HG03354 (cell line): Measurements from ENCODE around the gene NKX2-3.

Experiments
- ATAC-seq: cut with Tn5 transposase; IDR thresholded peaks from one replicate; pipeline ENCODE4 v1.9.1; 2021; ENCODE audit warnings: mild to moderate bottlenecking; ENCODE audit not compliant: unreplicated experiment, poor library complexity, severe bottlenecking

NKX2-3 gene

GRCh38 chr10:99524736-99525380 lies 7.9 kb upstream of the NKX2-3 start:
- ATAC-seq, result no peak

GRCh38 chr10:99525897-99526296 lies 6.8 kb upstream of the NKX2-3 start:
- no peak for ATAC-seq

GRCh38 chr10:99526861-99527504 lies 5.8 kb upstream of the NKX2-3 start:
- ATAC-seq, result no peak

- no peak for ATAC-seq
Observed at GRCh38 chr10:99527526-99528493, 4.9 kb upstream of the NKX2-3 start.

- ATAC-seq, result no peak
Observed at GRCh38 chr10:99528494-99529441, 4.0 kb upstream of the NKX2-3 start.

GRCh38 chr10:99529591-99530107 lies 3.1 kb upstream of the NKX2-3 start:
- ATAC-seq, result no peak

GRCh38 chr10:99530108-99531025 lies 2.4 kb upstream of the NKX2-3 start:
- ATAC-seq, result no peak

- no peak for ATAC-seq
Observed at GRCh38 chr10:99531026-99531695, 1.6 kb upstream of the NKX2-3 start.

GRCh38 chr10:99531696-99532593 lies 797 bp upstream of the NKX2-3 start:
- ATAC-seq, result no peak

- no peak for ATAC-seq
Observed at GRCh38 chr10:99533496-99534449, 1.0 kb downstream of the NKX2-3 start.

GRCh38 chr10:99534450-99534938 lies 1.8 kb downstream of the NKX2-3 start:
- ATAC-seq, result no peak

GRCh38 chr10:99534939-99535763 lies 2.4 kb downstream of the NKX2-3 start:
- ATAC-seq, result peak; percentile 38

GRCh38 chr10:99535764-99536337 lies 3.1 kb downstream of the NKX2-3 start:
- ATAC-seq, result no peak

GRCh38 chr10:99536338-99537085 lies 3.8 kb downstream of the NKX2-3 start:
- ATAC-seq, result no peak
